HG03097 (cell line): ENCODE results near the gene DEPDC5.
"Not testable (repeated sequence)": the region's sequence is repeated elsewhere in the genome, so short reads cannot be mapped to it uniquely, and the experiment has no call there.

Experiments
- ATAC-seq: cut with Tn5 transposase; IDR thresholded peaks from one replicate; pipeline ENCODE4 v1.9.1; 2021; ENCODE audit not compliant: unreplicated experiment, low FRiP score

The DEPDC5 gene

DNA sequence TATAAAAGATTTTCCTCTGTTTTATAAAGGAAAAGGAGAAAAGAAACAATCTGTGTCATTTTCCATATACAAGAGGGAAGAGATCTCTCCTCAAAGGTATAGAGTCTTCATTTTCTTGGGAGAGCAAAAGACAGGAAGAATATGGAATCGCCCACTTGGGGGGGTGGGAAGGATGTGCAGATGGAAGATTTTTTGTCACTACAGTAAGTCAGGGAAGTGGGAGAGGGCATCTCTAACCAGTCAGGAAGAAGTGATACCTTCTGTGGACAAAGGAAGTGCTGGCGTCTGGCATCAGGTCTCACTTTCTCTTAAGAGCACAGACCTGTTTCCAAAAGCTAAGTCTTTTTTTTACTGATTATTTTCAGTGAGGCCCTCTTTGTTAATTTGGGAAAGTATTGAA lies 5.3 kb upstream of the DEPDC5 start:
- no peak for ATAC-seq

DNA sequence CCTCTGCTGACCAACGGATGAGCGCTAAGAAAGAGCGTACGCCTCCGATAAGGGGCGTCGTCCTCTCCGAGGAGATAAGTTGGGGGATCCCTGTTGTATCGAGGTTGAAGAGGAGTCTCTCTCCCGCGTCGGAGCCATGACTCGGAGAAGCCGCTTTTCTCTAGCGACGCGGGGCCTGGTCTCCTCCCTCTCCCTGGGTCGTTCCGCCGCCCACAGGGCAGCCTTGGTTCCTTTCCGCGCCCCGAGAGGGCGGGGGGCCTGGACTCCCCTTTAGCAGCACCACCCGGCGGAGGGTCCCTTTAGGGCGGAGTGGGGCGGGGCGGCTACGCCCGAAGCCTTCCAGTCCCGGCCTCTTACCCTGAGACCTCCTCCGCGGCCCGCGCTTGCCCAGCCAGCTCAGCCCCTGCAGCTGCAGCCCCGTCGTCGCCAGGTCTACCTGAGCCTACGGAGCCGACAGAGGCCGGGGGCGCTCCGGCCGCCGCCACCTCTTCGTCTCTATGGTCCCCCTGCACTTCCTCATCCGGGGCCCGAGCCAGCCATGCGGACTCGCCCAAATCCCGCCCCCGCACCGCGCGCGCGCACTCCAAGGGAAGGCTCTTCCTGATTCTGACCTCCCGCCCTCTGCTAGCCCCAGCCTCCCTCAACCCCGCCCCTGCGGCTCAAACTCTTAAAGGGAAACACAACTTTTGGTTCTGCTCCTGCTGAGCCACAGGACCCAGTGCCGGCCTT lies 4.0 kb upstream of the DEPDC5 start, which contains the start of gene PRR14L:
Gene PRR14L, minus strand, starts transcription at position 497 of the 729 bp plus-strand sequence. CDS start 11,272 bp downstream, outside the sequence.
- peak; percentile 75 for ATAC-seq

DNA sequence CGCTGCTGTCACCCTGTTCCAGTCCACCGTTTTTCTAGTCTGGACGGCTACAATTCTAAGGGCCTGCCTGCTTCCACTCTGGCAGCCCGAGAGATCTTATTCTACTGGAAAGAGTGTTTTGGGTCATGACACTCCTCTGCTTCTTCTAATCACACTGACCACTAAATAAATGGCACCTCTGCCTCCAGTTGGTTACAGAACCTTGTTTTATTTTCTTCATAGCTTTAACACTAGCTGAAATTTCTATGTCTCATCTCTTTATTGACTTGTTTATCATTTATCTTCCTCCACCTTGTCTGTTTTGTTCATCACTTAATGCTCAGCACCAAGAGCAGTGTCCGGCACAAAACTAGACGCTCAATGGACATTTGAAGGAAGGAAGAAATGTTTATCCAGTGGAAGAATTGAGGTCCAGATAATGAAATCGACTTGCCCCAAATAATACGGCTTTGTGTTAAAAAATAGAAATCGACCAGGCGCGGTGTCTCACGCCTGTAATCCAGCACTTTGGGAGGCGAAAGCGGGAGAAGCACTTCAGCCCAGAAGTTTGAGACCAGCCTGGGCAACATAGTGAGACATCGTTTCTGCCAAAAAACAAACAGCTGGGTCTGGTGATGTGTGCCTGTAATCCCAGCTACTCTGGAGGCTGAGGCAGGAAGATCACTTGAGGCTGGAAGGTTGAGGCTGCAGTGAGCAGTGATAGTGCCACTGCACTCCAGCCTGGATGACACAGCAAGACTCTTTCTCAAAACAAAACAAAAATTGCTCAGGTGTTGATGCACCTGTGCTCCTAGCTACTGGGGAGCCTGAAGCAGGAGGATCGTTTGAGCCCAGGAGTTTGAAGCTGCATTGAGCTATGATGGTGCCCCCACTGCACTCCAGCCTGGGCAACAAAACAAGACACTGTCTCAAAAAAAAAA lies 3.2 kb upstream of the DEPDC5 start:
- ATAC-seq: no peak

DNA sequence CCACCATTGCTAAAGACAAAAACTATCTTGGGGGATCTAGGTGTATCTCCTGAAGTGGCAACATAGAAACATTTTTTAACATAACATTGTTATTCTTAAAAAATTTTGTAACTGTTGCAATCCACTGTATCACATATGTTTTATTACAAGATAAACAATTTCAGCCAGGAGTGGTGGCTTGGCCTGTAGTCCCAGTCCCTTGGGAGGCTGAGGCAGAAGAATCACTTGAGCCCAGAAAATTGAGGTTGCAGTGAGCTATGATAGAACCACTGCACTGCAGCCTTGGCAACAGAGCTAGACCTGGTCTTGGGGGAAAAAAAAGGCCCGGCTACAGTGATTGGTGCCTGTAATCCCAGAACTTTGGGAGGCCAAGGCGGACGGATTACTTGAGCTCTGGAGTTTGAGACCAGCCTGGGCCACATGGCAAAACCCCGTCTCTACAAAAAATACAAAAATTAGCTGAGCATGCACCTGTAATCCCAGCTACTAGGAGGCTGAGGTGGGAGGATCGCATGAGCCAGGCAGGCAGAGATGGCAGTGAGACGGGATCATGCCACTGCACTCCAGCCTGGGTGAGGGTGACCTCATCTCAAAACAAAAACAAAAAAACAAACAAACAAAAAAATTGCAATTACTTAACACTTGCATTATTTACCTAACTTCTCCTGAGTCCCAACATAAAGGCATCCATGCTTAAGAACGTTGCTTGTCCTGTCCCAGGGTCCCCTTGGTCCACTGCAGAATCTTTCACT lies 1.5 kb upstream of the DEPDC5 start:
- no peak for ATAC-seq

DNA sequence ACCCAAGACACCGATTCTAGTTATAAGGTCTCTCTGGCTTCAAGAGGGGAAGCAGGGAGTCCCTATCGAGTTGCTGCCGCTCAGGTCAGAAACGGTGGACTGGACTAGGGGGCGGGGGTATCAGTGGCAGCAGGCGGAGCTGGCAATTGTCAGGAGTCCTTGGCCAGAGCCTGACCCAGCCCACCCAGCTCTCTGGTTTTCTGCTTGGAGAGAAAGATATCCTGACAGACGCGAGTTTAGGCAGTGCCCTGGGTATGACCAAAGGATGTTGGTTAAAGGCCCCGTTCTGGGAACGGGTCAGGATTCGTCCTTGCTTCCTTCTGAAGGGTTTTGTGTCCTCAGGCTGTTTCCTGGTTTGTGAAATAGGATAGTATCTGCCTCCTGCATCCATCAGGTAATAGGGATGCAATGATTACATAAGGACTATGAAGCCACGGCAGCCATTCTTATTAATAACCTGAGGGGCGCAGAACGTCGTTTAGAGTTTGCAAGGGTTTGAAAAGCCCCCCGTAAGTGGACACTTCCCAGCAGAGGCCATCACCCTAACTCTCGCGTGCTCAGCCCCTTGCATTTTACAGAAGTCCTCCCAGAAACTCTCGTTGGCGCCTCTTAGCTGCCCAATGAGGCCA lies 700 bp upstream of the DEPDC5 start:
- no peak for ATAC-seq

DNA sequence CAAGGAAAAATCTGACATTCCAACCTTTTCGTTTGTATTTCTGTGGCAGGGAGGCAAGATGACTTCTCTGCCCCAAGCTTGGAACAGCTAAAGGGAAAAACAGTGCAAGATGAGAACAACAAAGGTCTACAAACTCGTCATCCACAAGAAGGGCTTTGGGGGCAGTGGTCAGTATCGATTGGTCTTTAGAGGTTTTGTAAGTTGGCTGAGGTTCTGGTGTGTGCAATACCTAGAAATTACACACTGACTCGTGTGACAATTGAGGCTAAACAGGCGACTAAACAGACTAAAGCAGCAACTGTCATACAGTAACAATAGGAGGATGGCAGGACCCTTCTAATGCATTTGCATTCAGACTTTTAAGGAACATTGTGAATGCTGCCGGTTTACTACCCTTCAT lies 994 bp downstream of the DEPDC5 start:
- ATAC-seq: no peak

DNA sequence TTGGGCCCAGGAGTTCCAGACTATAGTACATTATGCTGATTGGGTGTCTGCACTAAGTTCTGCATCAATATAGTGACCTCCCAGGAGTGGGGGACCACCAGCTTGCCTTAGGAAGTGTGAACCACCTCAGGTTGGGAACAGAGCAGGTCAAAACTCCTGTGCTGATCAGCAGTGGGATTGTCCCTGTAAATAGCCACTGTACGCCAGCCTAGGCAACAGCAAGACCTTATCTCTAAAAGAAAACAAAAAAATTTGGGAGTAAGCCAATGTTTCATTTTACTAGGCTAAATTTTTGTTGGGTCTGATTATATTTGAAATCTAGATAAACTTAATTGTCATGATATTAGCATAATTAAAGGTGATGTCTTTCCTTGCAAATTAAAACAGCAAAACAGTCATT lies 3.4 kb downstream of the DEPDC5 start:
- ATAC-seq: no peak

DNA sequence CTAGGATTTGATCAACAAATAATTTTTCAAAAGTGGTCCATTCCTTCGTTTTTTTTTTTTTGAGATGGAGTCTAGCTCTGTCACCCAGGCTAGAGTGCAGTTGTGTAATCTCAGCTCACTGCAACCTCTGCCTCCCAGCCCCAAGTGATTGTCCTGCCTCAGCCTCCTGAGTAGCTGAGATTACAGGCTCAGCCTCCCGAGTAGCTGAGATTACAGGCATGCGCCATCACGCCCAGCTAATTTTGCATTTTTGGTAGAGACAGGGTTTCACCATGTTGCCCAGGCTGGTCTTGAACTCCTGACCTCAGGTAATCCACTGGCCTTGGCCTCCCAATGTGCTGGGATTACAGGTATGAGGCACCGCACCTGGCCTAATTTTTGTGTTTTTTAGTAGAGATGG lies 5.0 kb downstream of the DEPDC5 start:
- not testable (repeated sequence) for ATAC-seq

DNA sequence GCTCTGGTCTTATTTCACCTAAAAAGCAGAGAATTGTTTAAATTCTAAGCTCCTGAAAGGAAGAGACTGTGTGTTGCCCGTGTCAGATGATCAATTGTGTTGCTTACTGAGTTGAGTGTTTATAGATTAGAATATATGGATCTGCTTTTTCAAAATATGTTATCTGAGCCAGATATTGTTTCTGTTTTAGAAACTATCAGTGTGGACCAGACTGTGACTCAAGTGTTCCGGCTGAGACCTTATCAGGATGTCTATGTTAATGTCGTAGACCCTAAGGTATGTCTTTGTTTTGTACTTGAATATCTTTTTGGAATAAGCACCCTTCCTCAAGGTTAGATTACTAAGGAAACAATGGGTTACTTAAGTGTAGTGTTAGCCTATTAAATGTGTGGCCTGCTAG lies 11.0 kb downstream of the DEPDC5 start:
- ATAC-seq: no peak

DNA sequence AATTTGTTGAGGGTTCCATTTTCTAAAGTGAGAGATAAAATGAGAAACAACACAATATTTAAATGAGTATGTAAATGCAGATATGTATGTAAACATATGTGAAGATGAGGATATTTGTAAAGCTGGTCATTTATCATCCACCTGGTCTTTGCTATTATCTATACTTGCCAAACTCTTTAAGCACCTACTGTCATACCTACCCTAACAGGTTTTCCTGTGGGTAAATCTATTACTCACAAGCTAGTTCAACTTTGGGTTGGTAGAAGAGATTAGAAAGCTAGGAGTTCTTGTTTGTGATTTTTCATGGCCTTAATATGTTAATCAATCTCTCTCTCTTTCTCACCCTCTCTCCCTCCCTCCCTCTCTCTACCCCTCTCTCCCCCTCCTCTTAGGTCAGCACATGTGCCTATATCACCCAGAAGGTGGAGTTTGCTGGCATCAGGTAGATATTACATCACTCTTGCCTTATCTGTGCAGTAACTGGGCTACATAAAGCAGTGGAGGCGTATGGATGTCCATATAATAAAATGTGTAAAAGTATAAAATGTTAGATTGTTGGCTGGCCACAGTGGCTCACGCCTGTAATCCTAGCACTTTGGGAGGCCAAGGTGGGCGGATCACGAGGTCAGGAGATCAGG lies 14.7 kb downstream of the DEPDC5 start:
- no peak for ATAC-seq

DNA sequence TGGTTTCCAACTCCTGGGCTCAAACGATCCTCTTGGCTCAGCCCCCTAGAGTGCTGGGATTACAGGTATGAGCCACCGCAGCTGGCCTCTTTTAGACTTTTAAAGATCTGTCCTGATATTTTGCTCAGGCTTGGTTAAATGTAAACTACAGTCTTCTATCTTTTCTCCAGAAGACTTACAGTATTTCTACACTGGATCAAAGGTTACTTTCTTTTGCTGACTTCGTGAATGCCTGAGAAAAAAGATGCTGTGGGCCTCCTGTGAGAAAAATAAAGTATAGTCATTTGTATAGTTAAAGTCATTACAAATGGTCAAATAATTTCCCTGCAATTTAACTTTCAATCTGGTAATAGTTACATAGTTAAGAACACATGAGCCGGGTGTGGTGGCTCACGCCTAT lies 19.6 kb downstream of the DEPDC5 start:
- ATAC-seq: no peak

DNA sequence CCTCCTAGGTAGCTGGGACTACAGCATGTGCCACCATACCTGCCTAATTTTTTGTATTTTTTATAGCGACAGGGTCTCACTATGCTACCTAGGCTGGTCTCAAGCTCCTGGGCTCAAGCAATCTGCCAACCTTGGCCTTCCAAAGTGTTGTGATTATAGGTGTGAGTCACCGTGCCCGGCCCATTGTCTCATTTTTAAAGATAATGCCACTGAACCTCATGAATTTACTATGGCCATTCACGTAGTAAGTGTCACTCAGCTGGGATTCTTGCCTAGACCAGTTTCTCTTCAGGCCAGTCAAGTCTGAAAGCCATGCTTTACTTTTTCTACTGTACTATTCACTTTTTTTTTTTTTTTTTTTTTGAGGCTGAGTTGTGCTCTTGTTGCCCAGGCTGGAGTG lies 22.4 kb downstream of the DEPDC5 start:
- no peak for ATAC-seq

DNA sequence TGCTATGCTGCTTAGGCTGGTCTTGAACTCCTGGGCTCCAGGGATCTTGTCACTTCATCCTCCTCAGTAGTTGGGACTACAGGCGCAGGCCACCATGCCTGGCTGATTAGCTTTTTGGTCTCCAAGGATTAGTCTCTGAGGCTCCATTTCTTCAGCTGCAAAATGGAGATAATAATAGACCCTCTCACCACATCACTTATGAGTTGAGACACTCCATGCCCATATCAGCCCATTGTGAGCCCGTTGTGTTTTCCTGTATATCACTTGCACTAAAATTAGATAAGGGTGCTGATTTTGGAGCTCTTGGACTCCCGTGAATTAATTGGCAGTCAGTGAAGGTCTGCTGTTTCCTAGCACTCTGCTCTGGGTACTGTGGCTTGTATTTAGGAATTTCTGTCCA lies 36.0 kb downstream of the DEPDC5 start:
- no peak for ATAC-seq

DNA sequence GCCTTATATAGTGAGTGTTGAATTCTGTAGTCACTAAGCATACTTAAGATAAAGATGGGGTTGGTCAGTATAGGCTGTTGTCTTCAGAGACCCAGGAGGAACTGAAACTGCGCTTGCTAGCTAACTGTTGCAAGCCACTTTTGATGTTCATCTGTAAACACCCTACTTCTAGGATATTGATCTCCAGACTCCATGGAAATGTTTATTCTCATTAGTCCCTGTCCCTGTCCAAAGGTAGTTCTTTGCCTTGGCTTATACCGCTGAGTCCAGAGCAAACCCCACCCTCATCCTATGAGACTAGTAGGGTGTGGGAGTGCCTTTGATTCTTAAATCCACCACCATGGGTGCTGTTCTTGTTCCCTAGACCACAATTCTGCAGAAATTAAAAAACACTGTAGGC lies 36.4 kb downstream of the DEPDC5 start:
- ATAC-seq: no peak

DNA sequence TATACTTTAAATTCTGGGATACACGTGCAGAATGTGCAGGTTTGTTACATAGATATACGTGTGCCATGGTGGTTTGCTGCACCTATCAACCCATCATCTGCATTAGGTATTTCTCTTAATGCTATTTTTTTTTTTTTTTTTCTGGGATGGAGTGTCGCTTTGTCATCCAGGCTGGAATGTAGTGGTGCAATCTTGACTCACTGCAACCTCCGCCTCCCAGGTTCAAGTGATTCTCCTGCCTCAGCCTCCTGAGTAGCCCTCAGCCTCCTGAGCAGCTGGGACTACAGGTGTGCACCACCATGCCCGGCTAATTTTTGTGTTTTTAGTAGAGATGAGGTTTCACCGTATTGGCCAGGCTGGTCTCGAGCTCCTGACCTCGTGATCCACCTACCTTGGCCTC lies 45.5 kb downstream of the DEPDC5 start:
- ATAC-seq: not testable (repeated sequence)

DNA sequence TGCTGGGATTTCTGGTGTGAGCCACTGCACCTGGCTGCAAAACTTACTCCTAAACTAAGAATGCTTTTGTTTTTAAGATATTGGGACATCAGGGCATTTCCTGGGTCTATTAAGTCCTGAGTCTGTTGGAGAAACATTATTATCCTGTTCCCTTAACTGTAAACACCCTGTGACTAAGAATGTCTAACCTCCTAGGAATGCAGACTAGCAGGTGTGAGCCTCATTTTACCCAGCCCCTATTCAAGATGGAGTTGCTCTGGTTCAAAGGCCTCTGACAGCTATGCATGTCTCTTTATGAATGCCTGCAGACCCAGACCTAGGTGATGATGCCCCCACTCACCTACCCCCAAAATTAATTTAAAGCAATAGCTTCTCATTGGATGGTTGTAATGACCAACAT lies 46.2 kb downstream of the DEPDC5 start:
- ATAC-seq: no peak

DNA sequence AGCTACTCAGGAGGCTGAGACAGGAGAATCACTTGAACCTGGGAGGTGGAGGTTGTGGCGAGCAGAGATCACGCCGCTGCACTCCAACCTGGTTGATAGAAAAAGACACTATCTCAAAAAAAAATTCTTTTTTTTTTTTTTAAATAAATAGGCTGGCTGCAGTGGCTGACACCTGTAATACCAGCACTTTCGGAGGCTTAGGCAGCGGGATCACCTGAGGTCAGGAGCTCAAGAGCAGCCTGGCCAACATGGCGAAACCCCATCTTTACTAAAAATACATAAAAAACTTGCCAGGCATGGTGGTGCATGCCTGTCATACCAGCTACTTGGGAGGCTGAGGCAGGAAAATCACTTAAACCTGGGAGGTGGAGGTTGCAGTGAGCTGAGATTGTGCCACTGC lies 47.0 kb downstream of the DEPDC5 start:
- ATAC-seq: not testable (repeated sequence)

DNA sequence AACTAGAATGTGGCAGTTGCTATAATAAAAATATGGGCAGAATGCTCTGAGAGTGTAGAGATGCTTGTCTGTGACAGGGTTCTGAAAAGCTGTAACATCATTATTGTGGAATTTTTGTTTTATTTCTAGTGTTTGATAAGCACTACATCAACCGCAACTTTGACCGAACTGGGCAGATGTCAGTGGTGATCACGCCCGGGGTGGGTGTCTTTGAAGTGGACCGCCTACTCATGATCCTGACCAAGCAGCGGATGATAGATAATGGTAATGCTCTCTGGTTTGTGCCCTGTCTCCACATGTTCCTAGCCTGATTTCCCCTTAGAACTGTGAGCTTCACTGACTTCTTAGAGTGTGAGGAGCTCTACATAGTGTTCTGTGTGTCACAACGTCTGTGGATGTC lies 48.8 kb downstream of the DEPDC5 start:
- ATAC-seq: no peak

DNA sequence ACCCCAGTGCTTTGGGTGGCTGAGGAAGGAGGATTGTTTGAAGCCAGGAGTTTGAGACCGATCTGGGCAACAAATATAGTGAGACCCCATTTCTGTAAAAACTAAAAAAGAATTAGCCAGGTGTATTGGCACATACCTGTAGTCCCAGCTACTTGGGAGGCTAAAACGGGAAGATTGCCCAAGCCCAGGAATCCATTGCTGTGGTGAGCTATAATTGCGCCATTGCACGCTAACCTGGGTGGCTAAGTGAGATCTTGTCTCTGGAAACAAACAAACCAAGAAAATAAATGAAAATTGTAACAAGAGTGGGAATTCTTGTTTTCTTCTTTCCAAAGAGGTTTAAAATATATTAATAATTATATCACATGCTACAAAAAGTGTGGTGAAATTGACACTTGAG lies 52.9 kb downstream of the DEPDC5 start:
- ATAC-seq: no peak

DNA sequence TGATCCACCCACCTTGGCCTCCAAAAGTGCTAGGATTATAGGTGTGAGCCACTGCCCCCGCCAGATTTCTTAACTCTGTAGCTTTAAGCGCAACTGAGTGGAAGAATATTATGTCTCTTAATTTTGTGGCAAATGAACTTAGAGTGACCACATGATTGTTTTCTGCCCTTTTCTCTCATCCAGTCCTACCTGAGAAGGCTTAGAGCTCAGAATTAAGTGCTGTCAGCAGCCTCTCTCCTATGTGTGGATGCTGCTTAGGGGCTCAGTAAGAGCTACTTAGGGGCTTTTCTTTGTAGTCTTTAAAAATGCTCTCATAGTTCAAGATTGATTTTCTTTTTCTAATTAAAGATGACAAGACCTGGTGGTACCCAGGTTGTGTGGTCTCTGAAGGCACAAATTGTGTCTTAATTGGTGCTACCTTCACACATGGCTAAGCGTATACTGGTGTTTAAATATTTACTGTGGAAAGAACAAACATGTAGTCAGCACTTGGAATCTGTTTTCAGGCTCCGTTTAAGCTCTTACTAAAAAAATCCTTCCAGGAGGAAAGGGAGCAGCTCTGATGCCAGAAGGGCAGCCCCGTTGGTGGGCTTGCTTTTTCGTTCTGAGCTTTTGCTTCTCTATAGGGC lies 59.3 kb downstream of the DEPDC5 start:
- no peak for ATAC-seq
